ENCODE data around the gene GAS2L1. TPM values are rescaled to one million over a fixed set of nuclear protein-coding genes. Genes with fewer than 3 reads are reported as not detected.

The GAS2L1 gene
- total and polyA plus RNA-seq, 2 donors (not counting 3 experiments of a cell fraction or from before 2014, with no cell fraction given): 30.5 to 44.0 TPM

GRCh38 chr22:29311464-29312217 lies 5.2 kb downstream of the GAS2L1 start:
- Histone ChIP-seq H3K79me2 (ENCODE audit: control insufficient read depth, insufficient read depth, low read length) (peaks cover 9% of the 10 kb centered on the region), H3K4me3 (replicated peaks in 1 of 3; ENCODE audit: insufficient read depth in 1 of 3, low read depth in 1 of 3, low read length in 3 of 3) (no peak overlapping the region), H2AFZ (ENCODE audit: low read depth, low read length) (no peak overlapping the region), H3K4me2 (ENCODE audit: insufficient read depth, low read length) (no peak overlapping the region), H3K9me1 (replicated peaks; ENCODE audit: control insufficient read depth, extremely low read depth, insufficient read depth, low read length) (no peaks in the 10 kb centered on the region), H3K27ac (ENCODE audit: insufficient read depth, low read depth, low read length) (peak overlapping the region; percentile 80), H3K4me1 (ENCODE audit: control insufficient read depth, extremely low read depth, insufficient read depth, low read length) (peaks cover 40% of the 10 kb centered on the region), H3K9me3 (replicated peaks; ENCODE audit: control insufficient read depth, insufficient read depth, low read length) (no peaks in the 10 kb centered on the region), H3K27me3 (ENCODE audit: control insufficient read depth in 2 of 2, insufficient read depth in 2 of 2, low read length in 2 of 2) (peaks cover 24 to 29% of the 10 kb centered on the region in 2 experiments), H4K20me1 (replicated peaks; ENCODE audit: control insufficient read depth, extremely low read depth, insufficient read depth, low read length) (no peaks in the 10 kb centered on the region), H3K36me3 (ENCODE audit: control insufficient read depth in 2 of 2, extremely low read depth in 1 of 2, insufficient read depth in 2 of 2, low read length in 2 of 2) (peaks cover 0 to 4% of the 10 kb centered on the region in 2 experiments), H3K9ac (replicated peaks; ENCODE audit: extremely low read depth, insufficient read depth, low read length) (peak overlapping the region; percentile 12)
- DNase-seq (ENCODE audit: low read depth, low spot score) (no peak), FAIRE-seq (no peak)
- intact Hi-C loops (cut with micrococcal nuclease): no loop called here
- CTCF ChIA-PET: interaction anchor here (1.0 to 1.9 kb wide), 3 partner anchors 8 to 38 kb away, joined by 3 to 7 read pairs (median 6); no protein-coding TSS in a partner anchor
- dilution Hi-C loops (cut with MboI; ENCODE audit: extremely low pct_ligation_motif_present, low sequenced_read_pairs): no loop called here
- TF ChIP-seq JUN (IDR thresholded peaks at IDR 0.05; ENCODE audit: borderline replicate concordance, insufficient read depth, insufficient read length, low read depth) (no peak), CTCF (IDR thresholded peaks at IDR 0.05; ENCODE audit: extremely low read depth in 1 of 2, insufficient read depth in 1 of 2, low read depth in 1 of 2, low read length in 2 of 2) (no peak), POLR2A (IDR thresholded peaks at IDR 0.05; ENCODE audit: low read depth, low read length) (no peak), MYC (IDR thresholded peaks at IDR 0.05; ENCODE audit: low read depth, low read length) (no peak), EZH2 (IDR thresholded peaks at IDR 0.05; ENCODE audit: borderline replicate concordance, low read depth, low read length, severe bottlenecking) (no peak), GATA2 (IDR thresholded peaks at IDR 0.05; ENCODE audit: insufficient read depth, insufficient read length, low read depth, low read length) (no peak), POLR2AphosphoS5 (IDR thresholded peaks at IDR 0.05; ENCODE audit: insufficient read depth, low read depth, low read length) (no peak), FOS (IDR thresholded peaks at IDR 0.05; ENCODE audit: borderline replicate concordance, insufficient read depth, low read length) (no peak), MAX (IDR thresholded peaks at IDR 0.05; ENCODE audit: insufficient read depth, insufficient read length) (no peak)
- POLR2A ChIA-PET: no interaction called here
- no TSS peak for BruUV-seq (replicated peaks)
